ENCODE measurements around the gene TTC23L.
"Not testable (repeated sequence)": the region's sequence is repeated elsewhere in the genome, so short reads cannot be mapped to it uniquely, and the experiment has no call there.

The TTC23L gene
- 0.47 to 0.62 reads per million in 2 donors for total RNA-seq

GRCh38 chr5:34838785-34839714 lies at the start of gene TTC23L:
TTC23L (plus strand) TSS chr5:34839164; CDS start chr5:34840672, 1,508 bp downstream.
- peak; percentile 66 to 91 (median 82) for DNase-seq

GRCh38 chr5:34789639-34790038 lies 49.3 kb upstream of the TTC23L start:
- no peak for DNase-seq

GRCh38 chr5:34790069-34790468 lies 48.9 kb upstream of the TTC23L start:
- DNase-seq: no peak

GRCh38 chr5:34791761-34792244 lies 47.2 kb upstream of the TTC23L start:
- no peak for DNase-seq

GRCh38 chr5:34802834-34803563 lies 36.0 kb upstream of the TTC23L start:
- no peak for DNase-seq

- DNase-seq: no peak
Observed at GRCh38 chr5:34803974-34804732, 34.8 kb upstream of the TTC23L start.

GRCh38 chr5:34804913-34805312 lies 34.1 kb upstream of the TTC23L start:
- DNase-seq: no peak

- no peak for DNase-seq
Observed at GRCh38 chr5:34806532-34806931, 32.4 kb upstream of the TTC23L start.

- DNase-seq: no peak
Observed at GRCh38 chr5:34811706-34812105, 27.3 kb upstream of the TTC23L start.

- DNase-seq: no peak
Observed at GRCh38 chr5:34813509-34813908, 25.5 kb upstream of the TTC23L start.

- DNase-seq: no peak
Observed at GRCh38 chr5:34817558-34818351, 21.2 kb upstream of the TTC23L start.

- no peak for DNase-seq
Observed at GRCh38 chr5:34818717-34819116, 20.2 kb upstream of the TTC23L start.

- no peak for DNase-seq
Observed at GRCh38 chr5:34820593-34820992, 18.4 kb upstream of the TTC23L start.

- DNase-seq: no peak
Observed at GRCh38 chr5:34822956-34823715, 15.8 kb upstream of the TTC23L start.

- DNase-seq: no peak
Observed at GRCh38 chr5:34826347-34826746, 12.6 kb upstream of the TTC23L start.

GRCh38 chr5:34827588-34828506 lies 11.1 kb upstream of the TTC23L start:
- no peak for DNase-seq

- not testable (repeated sequence) for DNase-seq
Observed at GRCh38 chr5:34830827-34831226, 8.1 kb upstream of the TTC23L start.

GRCh38 chr5:34831303-34831702 lies 7.7 kb upstream of the TTC23L start:
- DNase-seq: no peak

- DNase-seq: no peak
Observed at GRCh38 chr5:34832568-34832967, 6.4 kb upstream of the TTC23L start.

GRCh38 chr5:34833090-34833489 lies 5.9 kb upstream of the TTC23L start:
- no peak for DNase-seq
